HG03159 (cell line): ENCODE measurements around the gene LITAFD.

ENCODE experiments used
- ATAC-seq: cut with Tn5 transposase; IDR thresholded peaks from one replicate; pipeline ENCODE4 v1.9.1; 2021; ENCODE audit warnings: mild to moderate bottlenecking, moderate library complexity; ENCODE audit not compliant: unreplicated experiment

The LITAFD gene

DNA sequence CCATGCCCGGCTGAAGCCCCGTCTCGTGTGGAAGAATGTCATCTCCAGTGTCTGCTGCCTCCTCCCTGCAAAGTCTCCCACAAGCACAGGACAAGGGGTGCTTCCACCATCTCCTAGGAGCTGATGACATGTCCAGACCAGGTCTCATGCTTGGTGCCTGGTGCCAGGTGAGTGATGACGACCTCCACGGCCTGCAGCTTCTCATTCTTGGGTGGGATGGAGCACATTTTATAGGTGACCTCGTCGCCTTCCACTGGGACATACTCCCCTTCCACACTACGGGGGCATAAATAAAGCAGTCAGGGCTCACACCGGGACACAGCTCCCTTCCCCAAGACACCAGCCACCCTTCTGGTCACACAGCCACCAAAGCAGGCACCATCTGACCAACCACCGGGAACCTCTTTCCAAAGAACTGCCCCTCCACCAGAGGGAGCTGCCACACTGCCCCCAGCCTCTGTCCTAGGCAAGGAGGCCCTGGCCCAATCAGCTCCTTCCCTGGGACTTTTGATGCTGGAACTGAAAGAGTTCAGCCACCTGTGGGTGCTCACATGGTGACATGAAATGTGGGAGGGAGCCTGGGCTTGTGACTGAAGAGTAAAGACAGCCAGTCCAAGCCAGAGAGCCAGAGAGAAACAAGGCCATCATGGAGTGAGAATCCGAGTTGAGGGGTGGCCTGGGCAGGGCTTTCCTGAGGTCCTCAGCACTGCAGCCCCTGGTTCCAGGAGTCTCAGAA lies 26.9 kb upstream of the LITAFD start:
- ATAC-seq = no peak

- ATAC-seq = no peak
Observed at GRCh38 chr16:8855972-8856371, 26.2 kb upstream of the LITAFD start.

GRCh38 chr16:8858994-8859912 lies 22.9 kb upstream of the LITAFD start:
- ATAC-seq = no peak

DNA sequence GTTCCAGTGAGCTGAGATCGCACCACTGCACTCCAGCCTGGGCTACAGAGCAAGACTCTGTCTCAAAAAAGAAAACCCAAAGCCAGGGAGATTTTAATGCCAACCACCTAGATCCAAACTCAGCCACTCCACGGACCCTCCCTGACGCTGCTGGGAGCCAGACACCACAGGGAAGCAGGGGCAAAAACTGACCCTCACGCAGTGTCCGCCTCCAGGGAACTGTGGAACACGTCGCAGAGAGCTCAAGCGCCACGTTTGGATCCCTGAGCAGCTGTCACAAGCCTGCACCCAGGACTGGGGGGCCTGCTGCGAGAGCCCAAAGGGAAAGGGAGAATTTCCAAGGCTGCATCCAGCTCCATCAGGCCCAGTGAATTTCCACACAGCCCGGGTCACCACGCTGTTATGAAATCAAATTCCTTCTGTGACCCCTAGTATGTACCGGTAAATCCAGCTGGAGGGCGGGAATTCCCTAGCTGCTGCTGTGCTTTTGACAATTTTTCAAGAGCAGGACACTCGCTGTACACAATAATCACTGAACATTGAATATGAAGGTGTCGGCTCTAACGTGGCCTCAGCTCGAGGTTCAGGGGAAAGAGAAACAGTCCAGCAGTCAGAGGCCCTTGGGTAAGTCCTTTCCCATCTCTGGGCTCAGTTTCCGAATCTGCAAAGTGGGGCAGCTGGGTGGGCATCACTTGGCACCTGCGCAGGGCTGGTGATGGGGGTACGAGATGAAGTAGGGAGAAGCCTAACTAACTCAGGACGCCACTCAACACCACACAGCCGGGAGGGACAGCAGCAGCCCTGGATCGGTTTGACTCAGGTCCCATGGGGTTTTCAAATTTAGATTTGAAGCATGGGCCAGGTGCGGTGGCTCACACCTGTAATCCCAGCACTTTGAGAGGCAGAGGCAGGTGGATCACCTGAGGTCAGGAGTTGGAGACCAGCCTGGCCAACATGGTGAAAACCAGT lies 22.0 kb upstream of the LITAFD start:
- ATAC-seq = no peak

DNA sequence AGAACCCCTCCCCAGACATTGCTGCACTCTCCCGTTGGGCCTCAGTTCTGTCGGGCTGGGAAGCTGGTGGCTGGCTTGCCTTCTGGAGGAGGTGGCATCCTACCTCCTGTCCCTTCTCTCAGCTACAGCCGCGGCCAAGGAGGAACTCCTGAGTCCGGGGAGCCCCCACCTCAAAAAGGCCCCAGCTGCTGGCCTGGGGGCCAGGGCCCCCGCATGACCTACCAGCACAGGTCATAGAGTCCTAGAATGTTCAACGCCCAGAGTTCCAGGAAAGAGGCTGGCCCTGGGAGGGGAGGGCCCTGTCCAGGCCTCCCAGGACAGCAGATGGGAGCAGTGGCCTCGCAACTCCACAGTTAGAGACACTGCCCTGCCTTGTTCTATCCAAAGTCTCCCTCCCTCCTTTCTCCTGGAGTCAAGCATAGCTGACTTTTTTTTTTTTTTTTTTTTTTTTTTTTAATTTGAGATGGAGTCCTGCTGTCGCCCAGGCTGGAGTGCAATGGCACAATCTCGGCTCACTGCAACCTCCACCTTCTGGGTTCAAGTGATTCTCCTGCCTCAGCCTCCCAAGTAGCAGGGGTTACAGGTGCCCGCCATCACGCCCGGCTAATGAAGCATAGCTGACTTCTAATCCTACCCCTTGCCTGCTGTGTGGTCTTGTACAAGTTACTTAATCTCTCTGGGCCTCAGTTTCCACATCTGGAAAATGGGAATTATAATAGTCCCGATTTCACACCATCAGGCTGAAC lies 20.4 kb upstream of the LITAFD start:
- no peak for ATAC-seq

DNA sequence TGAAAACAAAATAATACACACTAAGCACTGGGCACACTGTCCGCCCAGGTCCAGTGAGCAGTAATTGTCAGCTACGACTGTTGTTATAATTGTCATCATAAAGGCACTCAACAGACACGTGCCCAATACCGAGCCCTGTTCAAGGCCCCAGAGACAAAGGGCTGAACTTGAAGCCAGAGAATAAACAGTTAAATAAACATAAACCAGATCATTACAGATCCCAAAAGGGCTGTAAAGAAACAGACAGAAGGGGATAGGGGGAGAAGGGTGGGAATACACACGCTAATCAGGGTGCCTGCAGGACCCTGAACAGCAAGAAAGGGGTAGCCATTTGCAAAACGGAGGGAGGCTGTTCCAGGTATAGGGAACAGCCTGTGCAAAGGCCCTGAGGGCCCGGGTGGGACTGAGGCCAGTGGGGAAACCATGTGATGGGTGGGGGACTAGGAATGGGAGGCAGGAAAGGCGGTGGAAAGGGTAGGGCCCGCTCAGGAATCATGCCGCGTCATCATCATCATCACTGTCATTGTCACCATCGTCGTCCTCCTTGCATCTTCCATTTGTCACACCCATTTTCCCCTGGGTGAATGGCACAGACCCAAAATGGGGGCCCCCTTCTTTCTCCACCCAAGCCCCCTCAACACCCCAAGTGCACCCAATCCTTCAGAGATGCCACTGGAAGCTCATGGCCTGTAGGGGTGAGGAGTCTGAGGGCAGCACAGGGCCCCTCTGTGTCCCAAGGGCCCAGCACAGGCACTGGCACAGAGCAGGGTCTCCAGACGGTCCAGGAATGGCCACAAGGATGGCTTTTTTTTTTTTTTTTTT lies 19.6 kb upstream of the LITAFD start:
- no peak for ATAC-seq

DNA sequence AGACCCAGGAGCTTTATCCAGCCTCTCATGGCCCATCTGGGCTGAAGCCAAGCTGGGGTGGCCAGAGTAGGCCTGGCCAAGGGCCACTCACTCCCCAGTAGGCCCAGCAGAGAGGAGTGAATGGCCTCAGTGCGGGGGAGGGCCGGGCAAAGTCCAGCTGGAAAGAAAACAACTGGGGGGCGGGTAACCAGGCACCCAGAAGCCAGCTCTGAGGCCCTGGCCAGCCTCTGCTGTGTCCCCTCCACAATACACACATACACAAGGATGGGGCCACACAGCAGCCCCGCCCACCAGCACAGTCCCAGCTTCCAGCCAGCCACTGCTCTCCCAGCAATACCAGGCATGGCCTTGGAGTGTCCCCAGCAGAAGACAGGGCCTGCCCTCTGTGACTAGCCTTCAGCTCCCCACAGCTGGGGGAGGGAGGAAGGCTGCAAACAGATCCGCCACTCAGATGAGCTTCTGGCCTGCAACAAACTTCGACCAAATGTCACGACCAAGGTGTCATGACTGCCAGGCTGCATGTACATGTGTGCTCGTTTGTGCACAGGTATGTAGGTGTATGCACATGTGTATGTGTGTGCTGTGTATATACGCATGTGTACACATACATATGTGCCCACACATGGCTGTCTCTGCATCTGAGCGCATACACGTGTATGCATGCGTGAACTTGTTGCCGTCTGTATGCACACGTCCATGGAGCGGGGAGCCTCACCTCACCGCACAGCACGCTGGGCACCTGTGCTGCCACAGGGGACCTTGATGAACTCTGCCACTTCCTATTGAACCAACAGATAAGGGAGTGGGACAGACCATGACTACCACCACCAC lies 18.3 kb upstream of the LITAFD start:
- ATAC-seq = no peak

DNA sequence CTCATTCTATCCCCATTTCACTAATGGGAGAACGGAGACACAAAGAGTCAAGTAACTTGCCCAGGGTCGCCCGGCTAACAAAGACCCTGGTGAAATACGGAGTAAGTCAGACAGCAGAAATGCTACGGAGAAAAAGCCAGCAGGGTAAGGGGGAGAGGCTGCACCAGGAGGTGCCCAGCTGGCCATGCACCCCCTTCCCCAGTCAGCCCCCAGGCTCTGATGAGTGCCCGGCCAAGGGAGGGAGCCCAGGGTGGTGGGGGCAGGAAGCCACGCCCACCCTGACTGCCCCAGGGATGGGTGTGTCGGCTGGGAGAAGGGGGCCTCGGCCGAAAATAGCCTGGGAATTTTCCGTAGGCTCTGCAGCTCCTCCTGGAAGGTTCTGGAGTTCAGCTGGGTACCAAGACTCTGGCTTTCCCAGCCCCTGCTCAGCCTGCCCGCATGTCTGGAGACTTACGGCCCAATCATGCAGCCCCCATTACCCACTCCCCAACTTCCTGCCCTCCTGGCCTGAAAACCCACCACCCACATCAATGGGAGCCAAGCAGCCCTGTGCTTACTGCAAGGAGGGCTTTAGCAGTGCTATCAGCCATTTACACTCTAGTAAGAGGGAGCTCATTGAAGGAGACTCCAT lies 17.6 kb upstream of the LITAFD start:
- ATAC-seq = no peak

- ATAC-seq = no peak
Observed at GRCh38 chr16:8865145-8865882, 16.8 kb upstream of the LITAFD start.

DNA sequence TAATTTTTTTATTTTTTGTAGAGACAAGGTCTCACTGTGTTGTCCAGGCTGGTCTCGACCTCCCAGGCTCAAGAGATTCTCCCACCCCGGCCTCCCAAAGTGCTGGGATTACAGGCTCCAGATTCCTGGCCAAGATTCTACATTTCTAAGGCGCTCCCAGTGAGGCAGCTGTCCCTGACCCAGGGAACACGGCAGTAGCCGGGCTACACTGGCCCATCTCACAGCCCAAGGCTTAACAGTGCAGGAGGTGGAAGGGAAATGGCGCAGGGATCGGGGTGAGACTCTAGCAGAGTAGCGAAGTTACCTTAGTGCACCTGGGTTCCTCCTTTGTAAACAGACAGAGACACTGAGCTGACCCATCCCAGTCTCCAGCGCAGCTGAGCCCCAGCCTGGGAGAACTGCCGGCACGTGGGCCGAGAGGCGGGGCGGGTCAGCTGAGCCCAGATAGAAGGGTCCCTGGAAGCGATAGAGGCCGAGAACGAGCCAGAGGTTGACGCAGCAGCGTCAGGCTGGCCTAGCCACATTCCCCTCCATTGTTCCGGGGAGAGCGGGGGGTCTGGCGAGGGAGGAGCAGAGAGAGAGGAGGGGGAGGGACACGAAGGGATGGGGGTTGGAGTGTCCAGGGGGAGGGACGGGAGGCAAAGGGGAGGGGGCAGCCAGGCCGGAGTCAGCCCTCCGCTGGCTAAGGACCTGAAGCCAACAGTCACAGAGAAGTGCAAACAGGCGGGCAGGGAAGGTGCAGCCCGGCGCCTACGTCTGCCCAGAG lies 15.8 kb upstream of the LITAFD start:
- ATAC-seq = no peak

DNA sequence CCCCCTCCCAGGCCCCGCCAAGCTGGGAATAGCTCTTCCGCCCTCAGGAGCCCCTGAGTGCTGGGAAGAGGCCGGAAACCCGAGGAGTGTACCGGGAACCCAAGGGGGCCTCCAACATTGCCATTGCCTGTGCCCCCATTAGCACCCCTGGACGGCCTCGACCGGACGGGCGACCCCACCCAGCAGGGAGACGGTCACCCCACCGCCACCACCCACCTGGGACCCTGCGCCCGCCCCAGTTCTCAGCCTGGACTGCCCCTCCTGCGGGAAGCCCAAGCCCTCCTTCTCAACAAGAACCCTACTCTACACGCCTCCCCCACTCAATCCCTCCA lies 15.3 kb upstream of the LITAFD start:
- ATAC-seq = no peak

DNA sequence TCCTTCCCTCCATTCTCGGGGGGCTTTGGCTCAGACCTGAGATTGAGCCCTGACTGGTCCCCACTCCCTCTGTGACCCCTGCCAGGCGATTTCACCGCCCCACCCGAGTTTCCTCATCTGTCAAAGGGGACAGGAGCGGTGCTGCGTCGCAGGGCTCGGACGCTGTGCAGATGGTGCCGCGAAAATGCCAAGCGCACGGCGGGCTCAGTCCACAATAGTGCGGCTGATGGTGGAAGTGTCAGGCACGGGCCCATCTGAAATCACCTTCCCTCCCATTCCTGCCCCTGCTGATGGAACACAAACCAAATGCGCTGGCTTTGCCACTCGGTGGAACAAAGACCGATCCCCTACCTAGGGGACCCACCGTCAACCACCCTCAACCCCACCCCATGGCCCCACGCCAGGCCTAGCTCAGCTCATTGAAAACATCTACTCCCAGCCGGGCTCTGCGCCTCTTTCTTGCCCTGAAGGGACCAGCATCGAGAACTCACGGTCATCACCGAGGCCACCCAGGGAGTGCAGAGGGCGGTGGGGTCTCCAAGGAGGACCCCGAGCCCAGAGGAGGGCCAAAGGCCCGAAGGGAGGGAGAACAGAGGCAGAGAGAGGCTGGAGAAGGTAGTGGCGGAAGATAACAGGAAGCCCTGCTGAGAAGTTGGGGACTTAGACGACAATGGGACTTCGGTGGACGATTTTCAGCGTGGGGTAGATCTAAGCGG lies 14.8 kb upstream of the LITAFD start:
- no peak for ATAC-seq

DNA sequence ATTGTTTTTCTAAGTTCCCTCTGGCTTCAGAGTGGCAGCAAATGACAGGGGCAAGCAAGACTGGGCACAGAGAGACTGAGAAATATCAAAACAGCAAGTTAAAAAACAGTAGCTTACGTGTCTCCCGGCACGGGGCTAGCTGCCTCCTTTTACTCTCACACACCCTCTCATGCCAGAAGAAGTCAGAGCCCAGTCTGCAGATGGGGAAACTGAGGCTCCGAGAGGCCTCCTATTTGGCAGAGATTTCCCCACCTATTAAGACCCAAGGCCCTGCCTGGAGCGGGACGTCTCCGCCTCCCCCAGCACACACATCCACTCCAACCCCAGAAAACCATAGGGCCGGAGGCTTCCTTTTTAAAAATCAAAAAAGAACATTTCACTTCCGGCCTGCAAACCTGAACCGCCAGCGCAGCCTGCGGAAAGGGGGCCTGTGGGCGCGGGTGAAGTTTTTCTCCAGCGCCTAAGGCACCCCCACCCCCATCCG lies 14.2 kb upstream of the LITAFD start:
- ATAC-seq = no peak

DNA sequence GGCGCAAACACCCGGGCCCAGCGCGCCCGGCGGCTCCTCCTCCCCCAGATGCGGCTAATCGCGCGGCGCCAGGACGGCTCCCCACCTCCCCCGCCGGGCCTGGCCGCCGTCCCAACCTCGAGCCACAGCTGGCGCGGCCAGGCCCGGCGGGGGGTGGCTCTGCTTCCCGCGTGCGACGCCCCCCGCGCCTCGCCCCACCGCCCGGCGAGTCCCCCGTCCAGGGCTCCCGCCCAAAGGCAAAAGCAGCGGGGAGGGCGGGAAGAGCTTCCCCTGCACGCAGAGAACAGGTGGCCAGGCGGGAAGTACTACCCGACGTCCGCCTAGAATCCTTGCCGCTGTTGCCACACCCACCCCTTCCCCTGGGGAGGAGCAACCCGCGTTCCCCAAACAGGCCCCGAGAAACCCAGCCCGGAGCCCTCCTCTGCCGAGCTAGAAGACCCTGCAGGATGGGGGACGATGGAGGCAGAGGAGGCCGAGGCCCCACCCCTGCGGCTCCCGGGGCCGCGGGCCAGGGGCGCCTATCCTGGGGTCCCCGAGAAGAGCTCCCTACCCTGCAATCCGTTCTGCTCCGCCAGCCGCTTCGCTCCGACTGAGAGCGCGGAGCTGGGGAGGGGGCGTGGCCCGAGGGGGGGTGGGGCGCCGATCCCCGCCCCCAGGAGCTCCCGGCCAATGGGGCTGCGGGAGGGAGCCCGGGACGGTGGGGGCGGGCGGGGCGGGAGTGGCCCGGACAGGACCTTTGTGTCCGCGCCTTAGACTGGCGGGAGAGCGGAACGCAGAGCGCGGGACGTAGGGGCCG lies 13.5 kb upstream of the LITAFD start, which contains the start of gene CARHSP1:
Gene CARHSP1 (minus strand): TSS at position 591 of the 796 bp plus-strand sequence. CDS start 9,678 bp downstream, outside the sequence.
- peak; percentile 59 for ATAC-seq
